Transverse colon (tissue), 4 donors: ENCODE measurements around the gene FOXJ3. TPM values are rescaled to one million over a fixed set of nuclear protein-coding genes. Genes with fewer than 3 reads are reported as not detected.

Source experiments
- DNase-seq: peaks from one replicate; pipeline ENCODE4 v3.0.0-alpha.2; 2019
- H3K27ac ChIP-seq, 4 donors: fragments of 200-600 bp; sonication (generic); 2 replicates each; pipeline ENCODE4 v1.5.1; 2016 to 2018; ENCODE audit warnings: inconsistent platforms in 4 of 4
- H3K27me3 ChIP-seq: fragments of 200-600 bp; sonication (generic); 2 replicates; pipeline ENCODE4 v1.5.1; 2017; ENCODE audit warnings: inconsistent platforms
- H3K36me3 ChIP-seq, 4 donors: fragments of 200-600 bp; sonication (generic); 2 replicates each; pipeline ENCODE4 v1.5.1; 2017 to 2019; ENCODE audit warnings: inconsistent platforms in 4 of 4
- H3K4me1 ChIP-seq, 4 donors: fragments of 200-600 bp; sonication (generic); 2 replicates each; pipeline ENCODE4 v1.5.1; 2017 to 2020; ENCODE audit warnings: inconsistent platforms in 4 of 4
- H3K4me3 ChIP-seq, 4 donors: fragments of 200-600 bp; sonication (generic); 1 replicate in 1 of 4; 2 replicates in 3 of 4; pipeline versions ENCODE4 v1.5.1 to v1.6.1; 2017 to 2019; ENCODE audit warnings: inconsistent platforms in 4 of 4
- H3K9me3 ChIP-seq, 2 donors: fragments of 200-600 bp; sonication (generic); 2 replicates each; pipeline ENCODE4 v1.5.1; 2017 to 2019; ENCODE audit warnings: inconsistent platforms in 2 of 2
- EP300 ChIP-seq: sonication (generic); formaldehyde crosslinking; IDR thresholded peaks from one replicate; pipeline ENCODE4 v1.6.1; 2017; ENCODE audit warnings: antibody characterized with exemption, low read depth
- POLR2A ChIP-seq: fragments of 450-650 bp; IDR thresholded peaks from one replicate; pipeline ENCODE4 v1.6.1; 2016; ENCODE audit warnings: antibody characterized with exemption, mild to moderate bottlenecking, moderate library complexity
- POLR2AphosphoS5 ChIP-seq, 3 donors: sonication (generic); formaldehyde crosslinking; IDR thresholded peaks; one replicate each; pipeline ENCODE4 v1.6.1; 2016; ENCODE audit warnings: antibody characterized with exemption in 3 of 3
- WGBS, 2 donors: methylation state at CpG; one replicate each; pipeline ENCODE4 v1.1.5; 2018; ENCODE audit warnings: low coverage in 1 of 2; 5-methylcytosine and 5-hydroxymethylcytosine counted together
- in situ Hi-C, 4 donors: fragments of 200-750 bp; cut with MboI; loops; one replicate each; pipeline versions ENCODE4 v1.15.0 to v1.15.1; 2017; ENCODE audit warnings: low sequenced_read_pairs in 3 of 4, low pct_ligation_motif_present in 1 of 4, low pct_unique_long_range_greater_than_20kb in 1 of 4
- intact Hi-C: fragments of 100-400 bp; cut with DNase I; formaldehyde crosslinking; loops from one replicate; pipeline ENCODE4 v1.15.1; 2023; ENCODE audit warnings: low total_unique reads
- total RNA-seq, 4 donors: library from RNA; depleted of rRNA; stranded (reverse); fragments of >200 nt; gene quantifications; one replicate each; pipeline ENCODE4 v1.1.0, GENCODE V29; 2016
- TF ChIP-seq, protein P1 (sequence below), 5 experiments: fragments of 200-600 bp in 3 of 5; fragments of 450-650 bp in 2 of 5; sonication (generic) in 3 of 5; IDR thresholded peaks; 1 replicate in 2 of 5; 2 replicates in 3 of 5; pipeline ENCODE4 v1.5.1; 2016 to 2017; ENCODE audit warnings: antibody characterized with exemption in 5 of 5, inconsistent platforms in 3 of 5, mild to moderate bottlenecking in 2 of 5, moderate library complexity in 1 of 5

FOXJ3 gene
- total RNA-seq, 4 donors from 2014 or later: 18.5 to 62.1 (median 38.6) TPM

DNA sequence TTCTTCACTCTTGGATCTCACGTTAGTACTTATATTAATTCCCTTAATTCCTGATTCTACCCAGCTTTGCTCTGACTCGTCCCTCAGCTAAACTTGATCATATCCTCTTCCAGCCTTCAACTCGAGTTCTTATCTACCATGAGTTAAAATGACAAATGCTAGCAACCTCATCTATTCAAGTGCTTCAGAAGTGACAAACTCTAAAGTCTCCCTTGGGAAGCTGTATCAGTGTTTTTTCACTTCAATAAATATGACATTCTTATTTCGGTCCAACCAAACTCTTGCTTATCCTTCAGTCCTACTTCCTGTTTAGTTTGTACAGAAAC, 75.3 kb downstream of the FOXJ3 start:
- WGBS, 2 donors: 43 to 47% methylated on average over 4 of the region's 4 CpGs
- H3K27ac ChIP-seq: peak overlapping the region; percentile 23 to 56 (median 40)
- no peaks in the 10 kb centered on the region for H3K27me3 ChIP-seq
- DNase-seq: no peak
- H3K4me3 ChIP-seq: no peak overlapping the region
- peaks cover 8 to 34% (median 15%) of the 10 kb centered on the region in 4 donors for H3K4me1 ChIP-seq
- in situ Hi-C loops: no loop called here
- H3K9me3 ChIP-seq: no peaks in the 10 kb centered on the region
- H3K36me3 ChIP-seq: peaks cover 0 to 8% (median 0%) of the 10 kb centered on the region in 4 donors
- no peak for TF ChIP-seq POLR2A
- TF ChIP-seq, protein P1, sequence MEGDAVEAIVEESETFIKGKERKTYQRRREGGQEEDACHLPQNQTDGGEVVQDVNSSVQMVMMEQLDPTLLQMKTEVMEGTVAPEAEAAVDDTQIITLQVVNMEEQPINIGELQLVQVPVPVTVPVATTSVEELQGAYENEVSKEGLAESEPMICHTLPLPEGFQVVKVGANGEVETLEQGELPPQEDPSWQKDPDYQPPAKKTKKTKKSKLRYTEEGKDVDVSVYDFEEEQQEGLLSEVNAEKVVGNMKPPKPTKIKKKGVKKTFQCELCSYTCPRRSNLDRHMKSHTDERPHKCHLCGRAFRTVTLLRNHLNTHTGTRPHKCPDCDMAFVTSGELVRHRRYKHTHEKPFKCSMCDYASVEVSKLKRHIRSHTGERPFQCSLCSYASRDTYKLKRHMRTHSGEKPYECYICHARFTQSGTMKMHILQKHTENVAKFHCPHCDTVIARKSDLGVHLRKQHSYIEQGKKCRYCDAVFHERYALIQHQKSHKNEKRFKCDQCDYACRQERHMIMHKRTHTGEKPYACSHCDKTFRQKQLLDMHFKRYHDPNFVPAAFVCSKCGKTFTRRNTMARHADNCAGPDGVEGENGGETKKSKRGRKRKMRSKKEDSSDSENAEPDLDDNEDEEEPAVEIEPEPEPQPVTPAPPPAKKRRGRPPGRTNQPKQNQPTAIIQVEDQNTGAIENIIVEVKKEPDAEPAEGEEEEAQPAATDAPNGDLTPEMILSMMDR (IDR thresholded peaks at IDR 0.05): no peak
- TF ChIP-seq POLR2AphosphoS5 (IDR thresholded peaks at IDR 0.05): no peak
- no peak for TF ChIP-seq EP300
- intact Hi-C loops: no loop called here

DNA sequence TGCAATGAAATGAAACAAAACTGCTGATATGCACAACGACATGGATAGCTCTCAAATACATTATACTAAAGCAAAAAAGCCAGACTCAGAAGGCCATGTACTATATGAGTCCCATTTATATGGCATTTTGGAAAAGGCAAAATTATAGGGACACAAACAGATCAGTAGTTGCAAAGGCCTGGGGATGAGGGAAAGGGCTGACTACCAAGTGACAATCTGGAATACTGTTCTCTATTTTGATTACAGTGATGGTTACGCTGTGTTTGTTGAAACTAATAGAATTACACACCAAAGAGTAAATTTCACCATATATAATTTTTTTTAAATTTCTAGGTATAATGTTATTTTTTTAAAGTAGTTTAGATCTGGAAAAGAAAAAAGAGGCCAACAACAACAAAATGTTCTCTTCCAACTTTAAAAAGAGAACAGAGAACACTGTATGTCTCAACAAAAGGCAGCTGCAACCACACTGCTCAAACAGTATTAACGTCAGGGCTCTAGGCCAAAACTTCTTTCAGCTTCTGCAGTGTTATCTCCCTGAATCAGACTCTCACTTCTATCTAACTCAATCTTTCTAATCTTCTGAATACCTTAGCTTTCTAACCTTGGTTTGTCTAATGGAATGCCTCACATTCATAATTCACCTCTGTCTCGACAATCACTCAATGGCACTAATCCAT, 75.8 kb downstream of the FOXJ3 start:
- no peak for DNase-seq

GRCh38 chr1:42258218-42258617, 76.8 kb downstream of the FOXJ3 start:
- H3K27ac ChIP-seq: peak overlapping the region in 1 of 4 donors; percentile 3
- H3K36me3 ChIP-seq: no peaks in the 10 kb centered on the region
- H3K9me3 ChIP-seq: no peaks in the 10 kb centered on the region
- in situ Hi-C loops (no loop called here), intact Hi-C loops (no loop called here)
- H3K27me3 ChIP-seq: no peaks in the 10 kb centered on the region
- H3K4me1 ChIP-seq: peaks cover 8 to 34% (median 15%) of the 10 kb centered on the region in 4 donors
- no peak for DNase-seq
- 83 to 91% methylated on average over 1 of the region's 1 CpG for WGBS, 2 donors
- TF ChIP-seq POLR2AphosphoS5 (IDR thresholded peaks at IDR 0.05): no peak
- TF ChIP-seq POLR2A: no peak
- TF ChIP-seq EP300: no peak
- TF ChIP-seq, protein P1 (IDR thresholded peaks at IDR 0.05): no peak
- H3K4me3 ChIP-seq: no peak overlapping the region

More for the DNA sequence above, 75.8 kb downstream of the FOXJ3 start:
- H3K4me1 ChIP-seq: peaks cover 8 to 34% (median 15%) of the 10 kb centered on the region in 4 donors
- WGBS, 2 donors: 60 to 64% methylated on average over 4 of the region's 4 CpGs
- H3K27ac ChIP-seq: peak overlapping the region; percentile 23 to 56 (median 42)
- in situ Hi-C loops (no loop called here), intact Hi-C loops (no loop called here)
- no peak overlapping the region for H3K4me3 ChIP-seq
- TF ChIP-seq, protein P1 (IDR thresholded peaks at IDR 0.05): no peak
- no peak for TF ChIP-seq EP300
- TF ChIP-seq POLR2A: no peak
- no peak for TF ChIP-seq POLR2AphosphoS5 (IDR thresholded peaks at IDR 0.05)
- peaks cover 0 to 3% (median 0%) of the 10 kb centered on the region in 4 donors for H3K36me3 ChIP-seq
- H3K27me3 ChIP-seq: no peaks in the 10 kb centered on the region
- H3K9me3 ChIP-seq: no peaks in the 10 kb centered on the region

DNA sequence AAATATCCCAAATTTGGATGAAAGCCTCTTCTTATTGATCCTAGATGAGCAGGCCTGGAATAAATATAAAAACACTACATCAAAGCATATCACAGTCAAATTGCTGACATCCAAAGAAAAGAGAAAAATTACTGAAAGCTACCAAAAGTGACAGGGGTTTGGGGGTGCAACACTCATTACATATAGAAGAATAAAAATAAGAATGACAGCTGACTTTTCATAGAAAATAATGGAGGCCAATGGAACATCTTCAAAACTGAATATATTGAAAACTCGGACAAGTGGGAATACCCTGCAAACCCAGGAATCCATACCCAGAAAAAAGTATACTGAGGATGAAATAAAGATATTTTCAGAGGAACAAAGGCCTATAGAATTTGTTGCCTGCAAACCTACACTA, 84.0 kb downstream of the FOXJ3 start:
- DNase-seq: no peak
- TF ChIP-seq POLR2AphosphoS5 (IDR thresholded peaks at IDR 0.05): no peak
- TF ChIP-seq EP300: no peak
- TF ChIP-seq POLR2A: no peak
- TF ChIP-seq, protein P1 (IDR thresholded peaks at IDR 0.05): no peak
- no peak overlapping the region for H3K4me3 ChIP-seq
- no peak overlapping the region for H3K27ac ChIP-seq
- no peaks in the 10 kb centered on the region for H3K27me3 ChIP-seq
- no peaks in the 10 kb centered on the region for H3K4me1 ChIP-seq
- intact Hi-C loops: no loop called here
- WGBS, 2 donors: 100% methylated on average over 1 of the region's 1 CpG
- in situ Hi-C loops: no loop called here
- H3K9me3 ChIP-seq: no peaks in the 10 kb centered on the region
- no peaks in the 10 kb centered on the region for H3K36me3 ChIP-seq
